GM12892 (cell line): Measurements from ENCODE around the gene ALS2.

Experiments used
- POLR2A ChIP-seq: IDR thresholded peaks from 2 replicates; pipeline ENCODE4 v1.6.1; 2011; ENCODE audit warnings: low read depth, low read length, control low read depth
- POLR2AphosphoS5 ChIP-seq: IDR thresholded peaks from 2 replicates; pipeline ENCODE4 v1.6.1; 2011; ENCODE audit warnings: low read depth, low read length, control low read depth
- TAF1 ChIP-seq: IDR thresholded peaks from 2 replicates; pipeline ENCODE4 v1.6.1; 2011; ENCODE audit warnings: low read depth, mild to moderate bottlenecking, control low read depth, low read length, borderline replicate concordance

DNA sequence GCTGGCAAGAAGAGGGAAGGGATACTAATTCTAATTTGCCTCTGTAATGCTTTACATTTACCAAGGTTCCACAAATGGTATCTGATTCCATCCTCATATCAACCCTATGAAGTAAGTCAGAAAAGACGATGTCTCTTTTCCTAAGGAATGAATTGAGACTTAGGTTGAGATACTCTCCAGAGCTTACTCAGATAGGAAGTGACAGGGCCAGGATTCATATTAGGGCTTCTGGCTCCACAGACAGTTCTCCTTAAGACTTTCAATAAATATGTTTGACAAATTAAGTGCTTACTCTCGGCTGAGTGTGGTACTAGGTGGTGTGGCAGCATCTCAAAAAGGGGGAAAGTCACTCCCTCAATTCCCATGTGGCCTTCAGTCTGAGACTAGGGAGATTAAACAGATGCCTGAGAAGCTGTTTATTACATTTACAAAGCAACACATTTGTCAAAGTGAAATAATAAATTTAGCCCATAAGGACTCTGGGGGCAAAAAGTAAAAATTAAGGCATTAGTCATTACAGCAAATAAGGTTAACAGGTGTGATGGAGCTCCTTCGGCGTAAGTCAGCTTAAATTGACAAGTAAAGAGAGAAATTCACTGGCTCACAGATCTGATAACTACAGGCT lies 39.8 kb upstream of the ALS2 start:
- TF ChIP-seq POLR2A (no peak), TAF1 (no peak), POLR2AphosphoS5 (no peak)
